ENCODE data around the gene DUSP6. TPM values are rescaled to one million over a fixed set of nuclear protein-coding genes. Genes with fewer than 3 reads are reported as not detected.

DUSP6 gene
- total and polyA plus RNA-seq, 2 of the 13 experiments (the other 11 are each of a cell fraction or from before 2014, with no cell fraction given), result 40.9 to 161 TPM

DNA sequence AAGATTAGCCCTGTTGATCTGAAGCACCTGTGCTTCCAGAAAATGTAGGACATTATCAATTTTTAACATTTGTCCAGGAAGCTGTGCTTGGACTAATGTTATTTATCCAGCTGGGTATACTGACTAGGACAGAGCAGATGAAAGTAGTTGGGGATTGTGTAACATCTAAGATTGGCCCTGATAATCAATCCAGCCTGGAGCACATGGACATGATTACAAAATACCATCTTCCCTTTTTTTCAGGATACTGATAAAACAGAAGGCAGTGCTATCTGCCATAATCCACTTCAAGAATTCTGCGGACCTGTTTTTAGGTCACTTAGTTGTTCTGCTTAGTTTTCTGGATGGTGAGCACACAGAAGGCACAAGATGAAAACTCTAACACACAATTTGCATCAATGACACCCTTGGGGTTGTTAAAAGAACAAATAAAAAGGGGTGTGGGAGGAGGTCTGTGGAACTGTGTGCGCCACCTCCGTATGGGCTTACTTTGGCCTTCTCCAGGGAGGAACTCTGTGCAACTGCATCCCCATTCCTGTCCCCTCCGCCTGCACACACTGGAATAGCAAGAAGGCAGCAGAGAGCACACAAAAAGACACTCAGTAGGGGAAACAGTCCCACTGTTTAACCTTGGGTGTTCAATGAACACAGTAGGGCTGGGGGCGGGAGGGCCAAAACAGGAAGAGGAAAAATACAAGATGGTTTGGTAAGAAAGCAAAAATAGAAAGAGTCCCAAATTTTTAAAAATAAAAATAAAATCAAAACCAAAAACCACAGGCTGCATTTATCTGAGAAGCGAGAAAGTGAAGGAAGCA, 31.1 kb upstream of the DUSP6 start (continued):
- TF ChIP-seq, protein P1, sequence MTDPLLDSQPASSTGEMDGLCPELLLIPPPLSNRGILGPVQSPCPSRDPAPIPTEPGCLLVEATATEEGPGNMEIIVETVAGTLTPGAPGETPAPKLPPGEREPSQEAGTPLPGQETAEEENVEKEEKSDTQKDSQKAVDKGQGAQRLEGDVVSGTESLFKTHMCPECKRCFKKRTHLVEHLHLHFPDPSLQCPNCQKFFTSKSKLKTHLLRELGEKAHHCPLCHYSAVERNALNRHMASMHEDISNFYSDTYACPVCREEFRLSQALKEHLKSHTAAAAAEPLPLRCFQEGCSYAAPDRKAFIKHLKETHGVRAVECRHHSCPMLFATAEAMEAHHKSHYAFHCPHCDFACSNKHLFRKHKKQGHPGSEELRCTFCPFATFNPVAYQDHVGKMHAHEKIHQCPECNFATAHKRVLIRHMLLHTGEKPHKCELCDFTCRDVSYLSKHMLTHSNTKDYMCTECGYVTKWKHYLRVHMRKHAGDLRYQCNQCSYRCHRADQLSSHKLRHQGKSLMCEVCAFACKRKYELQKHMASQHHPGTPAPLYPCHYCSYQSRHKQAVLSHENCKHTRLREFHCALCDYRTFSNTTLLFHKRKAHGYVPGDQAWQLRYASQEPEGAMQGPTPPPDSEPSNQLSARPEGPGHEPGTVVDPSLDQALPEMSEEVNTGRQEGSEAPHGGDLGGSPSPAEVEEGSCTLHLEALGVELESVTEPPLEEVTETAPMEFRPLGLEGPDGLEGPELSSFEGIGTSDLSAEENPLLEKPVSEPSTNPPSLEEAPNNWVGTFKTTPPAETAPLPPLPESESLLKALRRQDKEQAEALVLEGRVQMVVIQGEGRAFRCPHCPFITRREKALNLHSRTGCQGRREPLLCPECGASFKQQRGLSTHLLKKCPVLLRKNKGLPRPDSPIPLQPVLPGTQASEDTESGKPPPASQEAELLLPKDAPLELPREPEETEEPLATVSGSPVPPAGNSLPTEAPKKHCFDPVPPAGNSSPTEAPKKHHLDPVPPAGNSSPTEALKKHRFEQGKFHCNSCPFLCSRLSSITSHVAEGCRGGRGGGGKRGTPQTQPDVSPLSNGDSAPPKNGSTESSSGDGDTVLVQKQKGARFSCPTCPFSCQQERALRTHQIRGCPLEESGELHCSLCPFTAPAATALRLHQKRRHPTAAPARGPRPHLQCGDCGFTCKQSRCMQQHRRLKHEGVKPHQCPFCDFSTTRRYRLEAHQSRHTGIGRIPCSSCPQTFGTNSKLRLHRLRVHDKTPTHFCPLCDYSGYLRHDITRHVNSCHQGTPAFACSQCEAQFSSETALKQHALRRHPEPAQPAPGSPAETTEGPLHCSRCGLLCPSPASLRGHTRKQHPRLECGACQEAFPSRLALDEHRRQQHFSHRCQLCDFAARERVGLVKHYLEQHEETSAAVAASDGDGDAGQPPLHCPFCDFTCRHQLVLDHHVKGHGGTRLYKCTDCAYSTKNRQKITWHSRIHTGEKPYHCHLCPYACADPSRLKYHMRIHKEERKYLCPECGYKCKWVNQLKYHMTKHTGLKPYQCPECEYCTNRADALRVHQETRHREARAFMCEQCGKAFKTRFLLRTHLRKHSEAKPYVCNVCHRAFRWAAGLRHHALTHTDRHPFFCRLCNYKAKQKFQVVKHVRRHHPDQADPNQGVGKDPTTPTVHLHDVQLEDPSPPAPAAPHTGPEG (CRISPR knock-in tag; IDR thresholded peaks at IDR 0.05), result no peak
- TF ChIP-seq MAF1 (CRISPR knock-in tag; IDR thresholded peaks at IDR 0.05; ENCODE audit: borderline replicate concordance) (no peak), ZNF253 (CRISPR knock-in tag; IDR thresholded peaks at IDR 0.05; ENCODE audit: borderline replicate concordance) (no peak), ZNF317 (CRISPR knock-in tag; IDR thresholded peaks at IDR 0.05) (peak; percentile 55; the same call in 1 of the 2 replicates), CHD4 (IDR thresholded peaks at IDR 0.05; ENCODE audit: borderline replicate concordance, low read length) (0 out of 2 replicates have a peak, but pooled peaks have one; percentile 24), ZNF674 (CRISPR knock-in tag; IDR thresholded peaks at IDR 0.05; ENCODE audit: low read depth) (peak; percentile 45; the same call in 1 of the 2 replicates), GMEB1 (CRISPR knock-in tag; IDR thresholded peaks at IDR 0.05; ENCODE audit: borderline replicate concordance) (no peak), ZNF552 (CRISPR knock-in tag; IDR thresholded peaks at IDR 0.05; ENCODE audit: borderline replicate concordance) (no peak), FOXM1 (CRISPR knock-in tag; IDR thresholded peaks at IDR 0.05) (no peak), HOXA5 (CRISPR knock-in tag; IDR thresholded peaks at IDR 0.05) (0 out of 2 replicates have a peak, but pooled peaks have one; percentile 62), KMT2A (CRISPR knock-in tag; IDR thresholded peaks at IDR 0.05) (no peak), ADNP (CRISPR knock-in tag; IDR thresholded peaks at IDR 0.05) (no peak), GFI1 (CRISPR knock-in tag; IDR thresholded peaks at IDR 0.05; ENCODE audit: borderline replicate concordance) (peak; percentile 90)
- TF ChIP-seq, protein P2, sequence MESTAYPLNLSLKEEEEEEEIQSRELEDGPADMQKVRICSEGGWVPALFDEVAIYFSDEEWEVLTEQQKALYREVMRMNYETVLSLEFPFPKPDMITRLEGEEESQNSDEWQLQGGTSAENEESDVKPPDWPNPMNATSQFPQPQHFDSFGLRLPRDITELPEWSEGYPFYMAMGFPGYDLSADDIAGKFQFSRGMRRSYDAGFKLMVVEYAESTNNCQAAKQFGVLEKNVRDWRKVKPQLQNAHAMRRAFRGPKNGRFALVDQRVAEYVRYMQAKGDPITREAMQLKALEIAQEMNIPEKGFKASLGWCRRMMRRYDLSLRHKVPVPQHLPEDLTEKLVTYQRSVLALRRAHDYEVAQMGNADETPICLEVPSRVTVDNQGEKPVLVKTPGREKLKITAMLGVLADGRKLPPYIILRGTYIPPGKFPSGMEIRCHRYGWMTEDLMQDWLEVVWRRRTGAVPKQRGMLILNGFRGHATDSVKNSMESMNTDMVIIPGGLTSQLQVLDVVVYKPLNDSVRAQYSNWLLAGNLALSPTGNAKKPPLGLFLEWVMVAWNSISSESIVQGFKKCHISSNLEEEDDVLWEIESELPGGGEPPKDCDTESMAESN (CRISPR knock-in tag; conservative IDR thresholded peaks at IDR 0.05), result no peak; the same call in 1 of the 2 replicates
- TF ChIP-seq, protein P3, sequence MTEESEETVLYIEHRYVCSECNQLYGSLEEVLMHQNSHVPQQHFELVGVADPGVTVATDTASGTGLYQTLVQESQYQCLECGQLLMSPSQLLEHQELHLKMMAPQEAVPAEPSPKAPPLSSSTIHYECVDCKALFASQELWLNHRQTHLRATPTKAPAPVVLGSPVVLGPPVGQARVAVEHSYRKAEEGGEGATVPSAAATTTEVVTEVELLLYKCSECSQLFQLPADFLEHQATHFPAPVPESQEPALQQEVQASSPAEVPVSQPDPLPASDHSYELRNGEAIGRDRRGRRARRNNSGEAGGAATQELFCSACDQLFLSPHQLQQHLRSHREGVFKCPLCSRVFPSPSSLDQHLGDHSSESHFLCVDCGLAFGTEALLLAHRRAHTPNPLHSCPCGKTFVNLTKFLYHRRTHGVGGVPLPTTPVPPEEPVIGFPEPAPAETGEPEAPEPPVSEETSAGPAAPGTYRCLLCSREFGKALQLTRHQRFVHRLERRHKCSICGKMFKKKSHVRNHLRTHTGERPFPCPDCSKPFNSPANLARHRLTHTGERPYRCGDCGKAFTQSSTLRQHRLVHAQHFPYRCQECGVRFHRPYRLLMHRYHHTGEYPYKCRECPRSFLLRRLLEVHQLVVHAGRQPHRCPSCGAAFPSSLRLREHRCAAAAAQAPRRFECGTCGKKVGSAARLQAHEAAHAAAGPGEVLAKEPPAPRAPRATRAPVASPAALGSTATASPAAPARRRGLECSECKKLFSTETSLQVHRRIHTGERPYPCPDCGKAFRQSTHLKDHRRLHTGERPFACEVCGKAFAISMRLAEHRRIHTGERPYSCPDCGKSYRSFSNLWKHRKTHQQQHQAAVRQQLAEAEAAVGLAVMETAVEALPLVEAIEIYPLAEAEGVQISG (CRISPR knock-in tag; IDR thresholded peaks at IDR 0.05), result no peak
- TF ChIP-seq, protein P4, sequence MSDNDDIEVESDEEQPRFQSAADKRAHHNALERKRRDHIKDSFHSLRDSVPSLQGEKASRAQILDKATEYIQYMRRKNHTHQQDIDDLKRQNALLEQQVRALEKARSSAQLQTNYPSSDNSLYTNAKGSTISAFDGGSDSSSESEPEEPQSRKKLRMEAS (IDR thresholded peaks at IDR 0.05), result peak; percentile 87
